ENCODE measurements around the gene ALKAL2. TPM values are rescaled to one million over a fixed set of nuclear protein-coding genes. Genes with fewer than 3 reads are reported as not detected.
A peak's percentile ranks its signal among the peaks of the same experiment; 100 is the strongest.

The ALKAL2 gene
- total and polyA plus RNA-seq, 2 of the 13 experiments (the other 11 are each of a cell fraction or from before 2014, with no cell fraction given) = 0.22 to 1.7 TPM

DNA sequence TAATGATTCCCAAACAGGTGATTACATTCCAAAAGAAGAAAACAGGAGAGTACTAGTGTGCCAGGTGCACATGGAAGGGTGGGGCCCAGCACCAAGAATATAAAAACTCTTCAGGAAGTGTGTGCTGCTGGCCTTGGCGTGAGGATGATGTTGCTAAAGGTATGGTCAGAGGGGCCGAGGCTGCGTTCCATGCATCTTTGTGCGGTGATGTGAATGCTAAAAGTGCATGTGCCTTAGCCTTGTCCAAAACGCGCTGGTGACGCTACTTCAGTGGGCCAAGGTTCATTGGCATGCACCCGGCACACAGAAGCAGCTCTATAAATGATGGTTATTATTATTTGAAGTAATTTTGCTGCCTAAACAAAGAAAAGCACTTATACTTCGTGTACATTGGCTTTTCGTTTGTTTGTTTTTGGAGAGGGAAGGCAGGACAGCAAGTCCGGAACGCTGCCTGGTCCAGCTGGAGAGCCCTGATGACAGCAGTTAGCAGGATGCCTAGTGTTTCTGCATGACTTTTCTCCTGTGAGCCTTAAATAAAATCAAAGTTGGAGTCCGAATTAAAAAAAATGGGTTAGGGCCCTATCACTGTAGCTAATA lies 2.9 kb downstream of the ALKAL2 start:
- TF ChIP-seq POLR2G (IDR thresholded peaks at IDR 0.05; ENCODE audit: low read depth, low read length) (peak; percentile 51), GPN1 (CRISPR knock-in tag; IDR thresholded peaks at IDR 0.05; ENCODE audit: borderline replicate concordance) (no peak), ZMYM2 (CRISPR knock-in tag; IDR thresholded peaks at IDR 0.05) (no peak), ZBTB33 (CRISPR knock-in tag; IDR thresholded peaks at IDR 0.05) (0 out of 2 replicates have a peak, but pooled peaks have one; percentile 23), JARID2 (CRISPR knock-in tag; IDR thresholded peaks at IDR 0.05; ENCODE audit: insufficient replicate concordance) (no peak), POLR2A (IDR thresholded peaks at IDR 0.05; ENCODE audit: insufficient read depth in 1 of 2, low read depth in 2 of 2, low read length in 2 of 2) (0 out of 4 replicates have a peak, but pooled peaks of 1 of the 2 experiments have one; percentile 10), RBM22 (optimal IDR thresholded peaks at IDR 0.05; ENCODE audit: low read length) (peak; percentile 22), KDM2A (CRISPR knock-in tag; IDR thresholded peaks at IDR 0.05; ENCODE audit: borderline replicate concordance, low read depth) (peak; percentile 20; the same call in 1 of the 2 replicates), GTF3A (CRISPR knock-in tag; conservative IDR thresholded peaks at IDR 0.05) (no peak)
- TF ChIP-seq, protein P1, sequence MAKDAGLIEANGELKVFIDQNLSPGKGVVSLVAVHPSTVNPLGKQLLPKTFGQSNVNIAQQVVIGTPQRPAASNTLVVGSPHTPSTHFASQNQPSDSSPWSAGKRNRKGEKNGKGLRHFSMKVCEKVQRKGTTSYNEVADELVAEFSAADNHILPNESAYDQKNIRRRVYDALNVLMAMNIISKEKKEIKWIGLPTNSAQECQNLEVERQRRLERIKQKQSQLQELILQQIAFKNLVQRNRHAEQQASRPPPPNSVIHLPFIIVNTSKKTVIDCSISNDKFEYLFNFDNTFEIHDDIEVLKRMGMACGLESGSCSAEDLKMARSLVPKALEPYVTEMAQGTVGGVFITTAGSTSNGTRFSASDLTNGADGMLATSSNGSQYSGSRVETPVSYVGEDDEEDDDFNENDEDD (CRISPR knock-in tag; IDR thresholded peaks at IDR 0.05; ENCODE audit: borderline replicate concordance) = no peak
- Histone ChIP-seq H3K4me1 (ENCODE audit: insufficient read depth, low read length) (peaks cover 10% of the 10 kb centered on the region), H2AFZ (ENCODE audit: low read length) (no peak overlapping the region), H3K36me3 (replicated peaks in 1 of 2; ENCODE audit: control insufficient read depth in 1 of 2, insufficient read depth in 2 of 2, low read length in 2 of 2) (peaks cover 10 to 16% of the 10 kb centered on the region in 2 experiments), H4K20me1 (ENCODE audit: insufficient read depth, low read length) (no peaks in the 10 kb centered on the region), H3K9ac (ENCODE audit: insufficient read depth, low read depth, low read length) (no peak overlapping the region), H3K27me3 (ENCODE audit: control insufficient read depth in 1 of 2, insufficient read depth in 2 of 2, low read length in 2 of 2) (peaks cover 3 to 16% of the 10 kb centered on the region in 2 experiments), H3K4me3 (replicated peaks in 1 of 3; ENCODE audit: insufficient read depth in 1 of 3, low read depth in 2 of 3, low read length in 3 of 3) (no peak overlapping the region), H3K79me2 (ENCODE audit: insufficient read depth, low read length) (peaks cover 1% of the 10 kb centered on the region), H3K9me3 (ENCODE audit: low read length) (no peaks in the 10 kb centered on the region), H3K27ac (ENCODE audit: extremely low read length, insufficient read depth, low read length) (no peak overlapping the region), H3K4me2 (ENCODE audit: low read depth, low read length) (no peak overlapping the region)
- ATAC-seq = no peak
- BruUV-seq (replicated peaks) = no TSS peak
- POLR2A ChIA-PET = interaction anchor here (1.0 to 1.9 kb wide), 3 partner anchors 8 to 110 kb away, joined by 3 to 7 read pairs (median 3); no protein-coding TSS in a partner anchor
- in situ Hi-C loops (cut with HindIII; ENCODE audit: extremely low pct_ligation_motif_present, low pct_unique_long_range_greater_than_20kb) = loop anchor here (5.0 kb wide), 1 partner anchor 38 kb away; no protein-coding TSS in a partner anchor
- no peak for DNase-seq (ENCODE audit: low spot score)
- CTCF ChIA-PET (ENCODE audit: low intra/inter-chr PET ratio, low total read pairs) = no interaction called here
- 82% methylated on average over 13 of the region's 13 CpGs for WGBS (ENCODE audit: low lambda C conversion rate)
- FAIRE-seq = no peak
- intact Hi-C loops (cut with micrococcal nuclease; ENCODE audit: unreplicated experiment) = no loop called here

Measured in HepG2 (cell line).